ENCODE measurements around the gene LTBP1. TPM values are rescaled to one million over a fixed set of nuclear protein-coding genes. Genes with fewer than 3 reads are reported as not detected.

LTBP1 gene
- total RNA-seq, 4 donors from 2014 or later: 15.8 to 56.7 (median 28.3) TPM

DNA sequence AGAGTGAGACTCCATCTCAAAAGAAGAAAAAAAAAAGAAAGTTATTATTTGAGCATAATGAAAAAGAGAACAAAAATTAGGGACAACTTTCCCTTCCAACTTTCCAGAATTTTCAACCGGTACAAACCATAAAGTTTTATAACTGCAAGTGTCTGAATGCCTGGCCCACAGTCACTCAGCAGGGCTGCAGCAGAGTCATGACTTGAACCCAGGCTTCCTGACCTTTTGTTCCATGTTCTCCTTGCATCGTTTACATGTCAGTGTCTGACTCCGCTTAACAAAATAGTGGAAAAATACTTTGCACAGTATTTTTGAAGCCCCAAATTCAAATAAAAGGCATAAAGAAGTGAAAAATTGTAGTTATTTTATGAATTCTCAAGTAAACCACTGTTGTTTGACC lies 82.7 kb downstream of the LTBP1 start:
- no peak for DNase-seq
- Histone ChIP-seq H3K27me3 (no peaks in the 10 kb centered on the region), H3K4me3 (no peak overlapping the region), H3K4me1 (peaks cover 0 to 13% (median 0%) of the 10 kb centered on the region in 4 donors), H3K36me3 (no peaks in the 10 kb centered on the region), H3K9me3 (no peaks in the 10 kb centered on the region), H3K27ac (no peak overlapping the region)
- intact Hi-C loops (cut with DNase I; ENCODE audit: low total_unique reads) (no loop called here), in situ Hi-C loops (cut with MboI; ENCODE audit: low pct_ligation_motif_present in 1 of 4, low pct_unique_long_range_greater_than_20kb in 1 of 4, low sequenced_read_pairs in 3 of 4) (loop anchor here in 2 of 4 donors (25.0 kb wide), 3 partner anchors 242 to 558 kb away; partner anchors contain the start of gene FAM98A (in 1 of the 2))
- 63 to 69% methylated on average over 1 to 3 of the region's 3 CpGs for WGBS, 2 donors (ENCODE audit: low coverage in 1 of 2)
- TF ChIP-seq POLR2A (IDR thresholded peaks at IDR 0.05) (no peak), CTCF (IDR thresholded peaks at IDR 0.05) (no peak), POLR2AphosphoS5 (IDR thresholded peaks at IDR 0.05) (no peak), EP300 (IDR thresholded peaks at IDR 0.05; ENCODE audit: low read depth) (no peak)

GRCh38 chr2:33029926-33030325 lies 83.2 kb downstream of the LTBP1 start:
- no peak overlapping the region for H3K27ac ChIP-seq
- H3K4me1 ChIP-seq: peaks cover 0 to 13% (median 0%) of the 10 kb centered on the region in 4 donors
- H3K4me3 ChIP-seq: no peak overlapping the region
- no peak for DNase-seq
- H3K36me3 ChIP-seq: no peaks in the 10 kb centered on the region
- H3K27me3 ChIP-seq: no peaks in the 10 kb centered on the region
- in situ Hi-C loops (cut with MboI; ENCODE audit: low pct_ligation_motif_present in 1 of 4, low pct_unique_long_range_greater_than_20kb in 1 of 4, low sequenced_read_pairs in 3 of 4) (loop anchor here in 2 of 4 donors (5.0 to 25.0 kb wide), 5 partner anchors 78 to 557 kb away; partner anchors contain the start of gene FAM98A (in 1 of the 2)), intact Hi-C loops (cut with DNase I; ENCODE audit: low total_unique reads) (loop anchor here (10.0 kb wide), 2 partner anchors 235 to 765 kb away; no protein-coding TSS in a partner anchor)
- TF ChIP-seq POLR2AphosphoS5 (IDR thresholded peaks at IDR 0.05): no peak
- no peak for TF ChIP-seq EP300 (IDR thresholded peaks at IDR 0.05; ENCODE audit: low read depth)
- TF ChIP-seq POLR2A (IDR thresholded peaks at IDR 0.05): no peak
- TF ChIP-seq CTCF (IDR thresholded peaks at IDR 0.05): no peak
- H3K9me3 ChIP-seq: no peaks in the 10 kb centered on the region
- WGBS, 2 donors (ENCODE audit: low coverage in 1 of 2): 67 to 69% methylated on average over 4 of the region's 4 CpGs

GRCh38 chr2:33030326-33030725 lies 83.6 kb downstream of the LTBP1 start:
- H3K27ac ChIP-seq: no peak overlapping the region
- WGBS, 2 donors (ENCODE audit: low coverage in 1 of 2): 71 to 75% methylated on average over 3 of the region's 3 CpGs

DNA sequence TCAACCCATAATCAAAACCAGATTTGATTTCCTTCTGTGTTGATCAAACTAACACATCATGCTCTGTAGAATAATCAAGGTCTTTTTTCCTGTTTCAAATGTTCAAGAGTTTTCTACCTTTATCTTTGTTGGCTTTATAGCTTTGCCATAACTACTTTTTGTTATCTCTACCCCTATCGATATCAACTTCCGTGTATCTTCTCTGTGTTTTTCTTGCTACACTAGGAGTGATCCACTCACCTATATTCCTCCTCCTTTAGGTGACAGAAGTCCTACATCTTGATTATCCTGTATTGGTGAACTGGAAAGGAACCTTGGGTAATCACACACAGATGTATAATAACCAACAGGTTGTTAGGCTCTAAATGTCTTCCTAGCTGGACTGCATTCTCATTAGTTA lies 85.5 kb downstream of the LTBP1 start:
- H3K36me3 ChIP-seq: no peaks in the 10 kb centered on the region
- no peaks in the 10 kb centered on the region for H3K9me3 ChIP-seq
- peaks cover 0 to 13% (median 0%) of the 10 kb centered on the region in 4 donors for H3K4me1 ChIP-seq
- no peak overlapping the region for H3K27ac ChIP-seq
- WGBS, 2 donors (ENCODE audit: low coverage in 1 of 2): 49 to 52% methylated on average over 2 of the region's 2 CpGs
- intact Hi-C loops (cut with DNase I; ENCODE audit: low total_unique reads) (loop anchor here (10.0 kb wide), 2 partner anchors 233 to 763 kb away; no protein-coding TSS in a partner anchor), in situ Hi-C loops (cut with MboI; ENCODE audit: low pct_ligation_motif_present in 1 of 4, low pct_unique_long_range_greater_than_20kb in 1 of 4, low sequenced_read_pairs in 3 of 4) (loop anchor here in 2 of 4 donors (5.0 to 25.0 kb wide), 5 partner anchors 80 to 555 kb away; partner anchors contain the start of gene FAM98A (in 1 of the 2))
- TF ChIP-seq POLR2AphosphoS5 (IDR thresholded peaks at IDR 0.05): no peak
- H3K27me3 ChIP-seq: no peaks in the 10 kb centered on the region
- DNase-seq: no peak
- no peak overlapping the region for H3K4me3 ChIP-seq

More at GRCh38 chr2:33030326-33030725, 83.6 kb downstream of the LTBP1 start:
- Histone ChIP-seq H3K36me3 (no peaks in the 10 kb centered on the region), H3K4me1 (peaks cover 0 to 13% (median 0%) of the 10 kb centered on the region in 4 donors), H3K4me3 (no peak overlapping the region), H3K27me3 (no peaks in the 10 kb centered on the region), H3K9me3 (no peaks in the 10 kb centered on the region)
- no peak for DNase-seq
- intact Hi-C loops (cut with DNase I; ENCODE audit: low total_unique reads): loop anchor here (10.0 kb wide), 2 partner anchors 234 to 764 kb away; no protein-coding TSS in a partner anchor
- no peak for TF ChIP-seq POLR2AphosphoS5 (IDR thresholded peaks at IDR 0.05)
- TF ChIP-seq CTCF (IDR thresholded peaks at IDR 0.05): no peak
- TF ChIP-seq POLR2A (IDR thresholded peaks at IDR 0.05): no peak
- no peak for TF ChIP-seq EP300 (IDR thresholded peaks at IDR 0.05; ENCODE audit: low read depth)
- in situ Hi-C loops (cut with MboI; ENCODE audit: low pct_ligation_motif_present in 1 of 4, low pct_unique_long_range_greater_than_20kb in 1 of 4, low sequenced_read_pairs in 3 of 4): loop anchor here in 2 of 4 donors (5.0 to 25.0 kb wide), 5 partner anchors 78 to 557 kb away; partner anchors contain the start of gene FAM98A (in 1 of the 2)

All from transverse colon (tissue), 4 donors.